Breast epithelium (tissue), 4 donors: ENCODE data around the gene NCKAP5. TPM values are rescaled to one million over a fixed set of nuclear protein-coding genes. Genes with fewer than 3 reads are reported as not detected.
A peak's percentile ranks its signal among the peaks of the same experiment; 100 is the strongest.

Source experiments
- DNase-seq, 2 donors: peaks; one replicate each; pipeline ENCODE4 v3.0.0-alpha.2; 2019; ENCODE audit warnings: low spot score in 2 of 2
- H3K27ac ChIP-seq, 2 donors: fragments of 200-600 bp; sonication (generic) in 1 of 2; one replicate each; pipeline ENCODE4 v1.5.1; 2016 to 2019; ENCODE audit warnings: mild to moderate bottlenecking in 1 of 2
- H3K27me3 ChIP-seq, 2 donors: fragments of 200-600 bp; sonication (generic) in 1 of 2; one replicate each; pipeline versions ENCODE4 v1.5.1 to v1.6.0; 2017 to 2019; ENCODE audit warnings: control low read depth in 1 of 2, mild to moderate bottlenecking in 1 of 2
- H3K36me3 ChIP-seq: fragments of 200-600 bp; one replicate; pipeline ENCODE4 v1.5.1; 2019
- H3K4me1 ChIP-seq, 2 donors: fragments of 200-600 bp; sonication (generic); one replicate each; pipeline ENCODE4 v1.5.1; 2016 to 2019; ENCODE audit warnings: control low read depth in 1 of 2
- H3K4me3 ChIP-seq, 3 donors: fragments of 200-600 bp; sonication (generic); 1 replicate in 2 of 3; 2 replicates in 1 of 3; pipeline ENCODE4 v1.5.1; 2016 to 2019; ENCODE audit warnings: mild to moderate bottlenecking in 3 of 3, moderate library complexity in 2 of 3
- H3K9me3 ChIP-seq, 2 donors: fragments of 200-600 bp; sonication (generic) in 1 of 2; one replicate each; pipeline ENCODE4 v1.5.1; 2016 to 2019; ENCODE audit warnings: control low read depth in 1 of 2
- CTCF ChIP-seq, 3 donors: fragments of 450-650 bp; IDR thresholded peaks; one replicate each; pipeline ENCODE4 v1.5.1; 2016 to 2017; ENCODE audit warnings: antibody characterized with exemption in 3 of 3, mild to moderate bottlenecking in 3 of 3, moderate library complexity in 3 of 3
- POLR2A ChIP-seq: fragments of 450-650 bp; IDR thresholded peaks from one replicate; pipeline ENCODE4 v1.6.1; 2016; ENCODE audit warnings: antibody characterized with exemption, mild to moderate bottlenecking, moderate library complexity
- POLR2AphosphoS5 ChIP-seq, 3 donors: sonication (generic); formaldehyde crosslinking; IDR thresholded peaks; one replicate each; pipeline ENCODE4 v1.6.1; 2017; ENCODE audit warnings: antibody characterized with exemption in 3 of 3
- intact Hi-C: fragments of 100-400 bp; cut with DNase I; formaldehyde crosslinking; loops from one replicate; pipeline ENCODE4 v1.15.1; 2023; ENCODE audit warnings: low total_unique reads
- total RNA-seq, 3 donors: library from RNA; depleted of rRNA; stranded (reverse); fragments of >200 nt; gene quantifications; one replicate each; pipeline ENCODE4 v1.1.0, GENCODE V29; 2016

Gene NCKAP5
- total RNA-seq, 3 donors from 2014 or later = 1.1 to 10.5 (median 6.1) TPM

DNA sequence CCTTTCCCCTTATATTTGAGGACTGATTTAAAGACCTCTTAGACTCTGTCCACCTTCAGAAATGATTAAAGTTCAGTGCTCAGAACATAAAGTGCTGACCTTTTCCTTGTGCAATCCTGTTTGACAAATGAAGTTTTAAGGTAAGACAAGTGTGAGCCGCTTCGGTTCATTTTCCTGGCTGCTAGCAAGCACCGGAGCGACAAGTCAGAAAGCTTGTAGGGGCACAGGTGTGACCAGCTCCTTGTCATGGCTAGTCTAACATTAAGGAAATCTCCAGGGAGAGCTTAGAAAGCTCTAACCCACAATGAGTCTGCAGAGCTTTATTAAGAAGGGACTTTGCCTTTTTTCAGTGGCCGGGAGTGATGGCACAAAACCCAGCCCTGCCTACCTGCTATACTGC is 2.3 kb upstream of the NCKAP5 start:
- no peak overlapping the region for H3K4me3 ChIP-seq
- H3K27ac ChIP-seq = no peak overlapping the region
- peaks cover 0 to 5% of the 10 kb centered on the region in 2 donors for H3K4me1 ChIP-seq
- H3K27me3 ChIP-seq = no peaks in the 10 kb centered on the region
- TF ChIP-seq POLR2AphosphoS5 (IDR thresholded peaks at IDR 0.05) = no peak
- no peak for TF ChIP-seq POLR2A
- no peak for TF ChIP-seq CTCF (IDR thresholded peaks at IDR 0.05)
- intact Hi-C loops = no loop called here
- H3K36me3 ChIP-seq = no peaks in the 10 kb centered on the region
- DNase-seq = no peak
- H3K9me3 ChIP-seq = no peaks in the 10 kb centered on the region

DNA sequence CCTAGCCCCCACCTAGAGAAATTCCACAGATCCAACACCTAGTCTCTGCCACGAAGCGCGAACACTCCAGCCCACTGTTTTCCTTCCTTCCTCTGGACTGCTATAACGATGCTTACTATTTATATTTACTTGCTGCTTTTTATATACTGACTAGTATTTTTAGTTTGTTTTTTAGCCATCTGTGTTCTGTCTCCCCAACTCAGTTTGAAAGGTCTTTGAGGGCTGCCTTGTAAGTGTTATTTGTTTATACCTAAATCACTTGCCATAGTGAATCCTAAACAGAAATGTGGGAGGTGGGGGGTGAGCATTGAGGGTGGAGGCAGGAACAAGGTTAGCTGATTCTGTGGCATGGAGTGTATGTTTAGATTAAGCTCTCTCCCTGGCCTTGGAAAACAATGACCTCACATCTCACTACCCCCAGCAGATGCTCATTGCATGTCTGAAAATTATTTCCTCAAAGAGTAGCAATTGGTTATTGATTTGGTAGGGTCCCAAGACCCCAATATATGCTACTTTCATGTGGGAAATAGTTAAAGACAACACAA is 1.1 kb upstream of the NCKAP5 start:
- no peaks in the 10 kb centered on the region for H3K27me3 ChIP-seq
- TF ChIP-seq POLR2A (no peak), POLR2AphosphoS5 (IDR thresholded peaks at IDR 0.05) (no peak), CTCF (IDR thresholded peaks at IDR 0.05) (no peak)
- intact Hi-C loops = no loop called here
- no peak overlapping the region for H3K4me3 ChIP-seq
- no peak overlapping the region for H3K27ac ChIP-seq
- DNase-seq = no peak
- H3K9me3 ChIP-seq = no peaks in the 10 kb centered on the region
- H3K36me3 ChIP-seq = no peaks in the 10 kb centered on the region
- H3K4me1 ChIP-seq = no peaks in the 10 kb centered on the region

- Histone ChIP-seq H3K9me3 (no peaks in the 10 kb centered on the region), H3K27me3 (no peaks in the 10 kb centered on the region), H3K36me3 (no peaks in the 10 kb centered on the region), H3K27ac (peak overlapping the region; percentile 26 to 66), H3K4me3 (peak overlapping the region; percentile 13 to 57 (median 28)), H3K4me1 (no peaks in the 10 kb centered on the region)
- TF ChIP-seq CTCF (IDR thresholded peaks at IDR 0.05) = no peak
- DNase-seq = no peak
- intact Hi-C loops = no loop called here
These were observed 335 bp upstream of the NCKAP5 start for GRCh38 chr2:133568598-133568997.

- no peak for TF ChIP-seq POLR2AphosphoS5 (IDR thresholded peaks at IDR 0.05)
- no peak for TF ChIP-seq CTCF (IDR thresholded peaks at IDR 0.05)
- no peak for TF ChIP-seq POLR2A
- Histone ChIP-seq H3K4me3 (no peak overlapping the region), H3K27me3 (no peaks in the 10 kb centered on the region), H3K9me3 (no peaks in the 10 kb centered on the region), H3K36me3 (no peaks in the 10 kb centered on the region), H3K4me1 (no peaks in the 10 kb centered on the region), H3K27ac (no peak overlapping the region)
- intact Hi-C loops = no loop called here
- no peak for DNase-seq
These were observed 5.7 kb downstream of the NCKAP5 start for GRCh38 chr2:133562558-133562957.

DNA sequence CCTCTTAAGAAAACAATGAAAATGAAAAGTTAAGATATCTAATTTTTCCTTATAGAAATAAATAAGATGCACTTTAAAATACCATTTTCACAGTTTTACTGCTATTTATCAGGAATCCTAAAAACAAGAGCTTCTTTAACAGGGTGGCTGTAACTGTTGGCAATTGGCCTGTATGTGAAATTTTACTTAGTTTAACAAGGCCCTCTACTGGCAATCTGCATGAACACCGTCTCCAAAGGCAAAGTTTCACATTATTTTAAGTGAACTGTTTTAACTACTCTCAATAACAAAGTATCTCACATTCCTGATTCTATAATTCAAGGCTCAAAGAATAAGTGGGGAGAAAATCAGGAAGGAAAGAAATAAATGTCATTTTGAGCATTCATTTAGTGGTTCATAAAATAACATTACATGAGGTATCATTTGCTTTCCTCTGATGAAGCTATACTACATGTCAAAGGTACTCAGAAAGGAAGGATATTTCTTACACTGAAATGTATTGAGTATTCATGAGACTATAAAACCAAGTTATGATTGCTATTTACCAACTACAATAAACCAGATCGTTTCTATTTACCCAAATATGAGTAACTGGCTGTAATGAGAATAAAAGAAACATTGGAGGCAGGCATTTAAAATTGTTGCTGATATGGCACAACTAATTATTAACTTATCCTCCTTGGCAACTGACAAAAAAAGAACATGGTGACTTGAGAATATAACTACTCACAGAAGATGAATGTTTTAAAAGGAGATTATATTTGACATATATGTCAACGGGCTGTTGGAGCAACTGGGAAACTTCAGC is 7.0 kb downstream of the NCKAP5 start:
- TF ChIP-seq POLR2A (no peak), POLR2AphosphoS5 (IDR thresholded peaks at IDR 0.05) (no peak), CTCF (IDR thresholded peaks at IDR 0.05) (peak; percentile 57 to 74 (median 72))
- Histone ChIP-seq H3K4me1 (no peaks in the 10 kb centered on the region), H3K4me3 (no peak overlapping the region), H3K27me3 (no peaks in the 10 kb centered on the region), H3K36me3 (no peaks in the 10 kb centered on the region), H3K9me3 (no peaks in the 10 kb centered on the region), H3K27ac (no peak overlapping the region)
- intact Hi-C loops = no loop called here
- no peak for DNase-seq
